ENCODE measurements around the gene UAP1L1. TPM values are rescaled to one million over a fixed set of nuclear protein-coding genes. Genes with fewer than 3 reads are reported as not detected.
A peak's percentile ranks its signal among the peaks of the same experiment; 100 is the strongest.
"Not testable (repeated sequence)": the region's sequence is repeated elsewhere in the genome, so short reads cannot be mapped to it uniquely, and the experiment has no call there.

UAP1L1 gene
- polyA plus RNA-seq, 1 donor: 1.9 TPM

DNA sequence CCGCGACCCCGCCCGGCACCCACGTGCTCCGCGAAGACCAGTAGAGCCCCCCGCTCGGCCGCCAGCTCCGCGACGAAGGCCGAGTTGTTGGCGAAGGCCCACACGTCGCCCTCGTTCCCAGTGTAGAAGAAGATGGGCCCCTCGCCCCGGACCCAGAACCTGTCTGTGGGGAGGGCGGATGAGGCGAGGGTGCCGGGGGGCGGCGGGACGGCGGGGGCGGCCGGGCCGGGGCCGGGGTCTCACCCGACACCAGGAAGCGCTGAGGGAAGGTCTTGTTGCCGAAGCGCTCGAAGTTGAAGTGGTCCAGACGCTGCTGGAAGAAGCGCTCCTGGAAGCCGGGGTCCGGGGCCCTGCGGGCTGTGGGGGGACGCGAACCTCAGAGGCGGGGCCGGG, 36.9 kb downstream of the UAP1L1 start:
- DNase-seq (ENCODE audit: low read depth): no peak

DNA sequence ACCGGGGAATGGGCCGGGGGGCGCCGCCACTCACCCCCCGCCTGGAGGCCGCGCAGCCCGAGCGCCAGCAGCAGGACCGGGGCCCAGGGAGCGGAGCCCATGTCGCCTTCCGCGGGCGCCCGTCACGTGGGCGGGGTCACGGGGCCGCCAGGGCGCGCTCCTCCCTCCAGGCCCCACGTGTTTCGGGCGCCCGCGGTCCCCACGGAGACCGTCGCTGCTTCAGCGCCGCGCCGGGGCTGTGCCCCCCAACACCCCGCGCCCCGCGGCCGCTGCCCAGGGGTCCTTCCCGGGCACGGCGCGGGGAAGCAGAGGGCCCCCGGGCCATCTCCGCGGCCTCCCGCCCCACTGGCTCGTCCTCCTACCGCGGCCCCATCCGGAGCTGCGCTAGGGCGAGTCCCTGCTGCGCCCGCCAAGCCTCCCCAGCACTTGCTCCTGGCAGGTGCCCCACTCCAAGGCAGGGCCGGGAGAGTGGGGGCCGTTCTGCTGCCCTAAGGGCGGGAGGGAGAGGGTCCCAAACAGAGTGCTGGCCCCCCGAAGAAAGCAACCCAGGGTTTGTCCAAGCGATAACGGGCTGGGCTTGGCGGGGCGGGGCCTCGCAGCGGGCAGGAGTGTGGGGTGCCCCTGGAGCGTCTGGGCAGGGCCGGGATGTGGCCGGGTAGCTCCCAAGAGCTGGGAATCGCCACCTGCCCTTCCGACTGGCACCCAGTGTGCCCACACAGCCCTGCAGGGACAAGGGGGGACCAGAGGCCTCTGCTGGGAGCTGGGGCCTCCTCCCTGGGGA, 37.5 kb downstream of the UAP1L1 start, which contains the start of gene DPP7:
DPP7 (minus strand) TSS at position 121 of the 781 bp plus-strand sequence; CDS start at position 101, 20 bp downstream.
- DNase-seq (ENCODE audit: low read depth): no peak

DNA sequence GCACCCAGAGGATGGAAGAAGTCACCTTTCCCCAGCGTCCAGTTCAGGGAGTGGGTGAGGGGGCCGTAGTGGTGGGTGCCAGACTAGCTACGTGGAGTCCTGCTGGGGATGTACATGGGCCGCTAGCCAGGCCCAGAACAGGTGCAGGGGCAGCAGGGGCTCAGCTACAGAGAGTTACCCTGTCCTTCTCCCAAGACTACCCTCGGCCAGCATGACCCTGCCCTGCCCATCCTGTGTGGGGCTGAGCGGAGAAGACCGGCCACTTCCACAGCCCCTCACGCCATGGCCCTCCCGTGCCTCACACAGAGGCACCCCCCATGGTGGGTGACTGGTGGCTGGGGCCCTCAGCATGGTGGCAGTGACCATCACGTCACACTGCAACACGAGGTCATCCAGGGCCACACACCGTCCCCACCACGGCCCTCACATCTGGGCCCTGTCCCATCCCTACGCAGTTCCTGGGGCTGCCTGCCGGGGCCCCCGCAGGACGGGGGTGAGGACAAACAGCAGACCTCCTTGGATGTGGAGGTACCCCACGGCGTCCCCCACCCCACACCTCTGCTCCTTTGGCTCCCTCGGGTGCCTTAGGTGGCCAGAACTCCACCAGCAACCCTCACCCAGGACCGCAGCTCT, 38.2 kb downstream of the UAP1L1 start:
- DNase-seq (ENCODE audit: low read depth): no peak

DNA sequence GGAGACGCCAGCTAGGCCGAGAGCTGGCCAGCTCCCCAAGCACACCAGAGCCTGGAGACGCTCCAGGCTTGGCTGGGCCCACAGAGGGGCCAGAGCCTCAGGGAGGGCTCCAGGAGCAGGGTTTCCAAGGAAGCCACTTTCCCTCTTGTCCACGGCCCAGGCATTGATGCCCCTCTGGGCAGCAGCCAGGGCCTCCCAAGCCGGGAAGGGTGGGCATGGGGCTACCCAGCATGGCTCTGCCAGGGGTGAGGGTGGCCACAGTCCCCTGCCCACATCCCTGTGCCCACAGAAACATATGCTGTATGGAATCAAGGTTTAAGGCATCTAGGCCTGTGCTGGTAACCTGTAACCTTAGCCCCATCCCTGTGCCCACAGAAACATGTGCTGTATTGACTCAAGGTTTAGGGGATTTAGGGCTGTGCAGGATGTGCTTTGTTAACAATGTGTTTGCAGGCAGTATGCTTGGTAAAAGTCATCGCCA, 38.8 kb downstream of the UAP1L1 start:
- no peak for DNase-seq (ENCODE audit: low read depth)

DNA sequence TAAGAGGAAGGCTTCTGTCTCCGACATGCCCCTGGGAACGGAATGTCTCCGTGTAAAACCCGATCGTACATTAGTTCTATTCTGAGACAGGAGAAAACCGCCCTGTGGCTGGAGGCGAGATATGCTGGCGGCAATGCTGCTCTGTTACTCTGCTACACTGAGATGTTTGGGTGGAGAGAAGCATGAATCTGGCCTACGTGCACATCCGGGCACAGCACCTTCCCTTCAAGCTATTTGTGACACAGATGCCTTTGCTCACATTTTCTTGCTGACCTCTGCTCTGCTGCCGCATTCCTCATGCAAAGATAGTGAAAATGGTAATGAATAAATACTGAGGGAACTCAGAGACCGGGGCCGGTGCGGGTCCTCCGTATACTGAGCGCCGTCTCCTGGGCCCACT, 39.4 kb downstream of the UAP1L1 start:
- DNase-seq (ENCODE audit: low read depth): no peak

DNA sequence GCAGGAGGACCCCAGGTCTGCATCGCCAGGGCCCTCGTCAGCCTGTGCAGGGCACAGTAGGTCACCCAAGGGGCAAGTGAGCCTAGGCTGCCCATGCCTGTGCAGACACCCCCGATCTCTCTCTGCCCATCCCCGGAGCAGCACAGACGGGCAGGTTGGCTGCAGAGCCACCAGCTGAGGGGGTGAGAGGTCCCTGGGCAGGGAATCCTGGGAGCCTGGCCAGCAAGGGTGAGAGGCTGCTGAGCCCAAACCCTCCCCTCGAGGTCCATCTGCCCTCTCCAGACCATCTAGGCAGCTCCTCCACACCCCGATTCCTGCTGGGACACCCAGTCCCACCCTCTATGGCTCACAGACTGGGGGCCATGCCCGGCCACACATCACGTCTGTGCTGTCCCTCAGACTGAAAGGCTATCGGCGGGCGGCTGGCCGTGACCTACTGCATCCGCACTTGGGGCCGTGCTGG, 40.0 kb downstream of the UAP1L1 start:
- DNase-seq (ENCODE audit: low read depth): no peak

DNA sequence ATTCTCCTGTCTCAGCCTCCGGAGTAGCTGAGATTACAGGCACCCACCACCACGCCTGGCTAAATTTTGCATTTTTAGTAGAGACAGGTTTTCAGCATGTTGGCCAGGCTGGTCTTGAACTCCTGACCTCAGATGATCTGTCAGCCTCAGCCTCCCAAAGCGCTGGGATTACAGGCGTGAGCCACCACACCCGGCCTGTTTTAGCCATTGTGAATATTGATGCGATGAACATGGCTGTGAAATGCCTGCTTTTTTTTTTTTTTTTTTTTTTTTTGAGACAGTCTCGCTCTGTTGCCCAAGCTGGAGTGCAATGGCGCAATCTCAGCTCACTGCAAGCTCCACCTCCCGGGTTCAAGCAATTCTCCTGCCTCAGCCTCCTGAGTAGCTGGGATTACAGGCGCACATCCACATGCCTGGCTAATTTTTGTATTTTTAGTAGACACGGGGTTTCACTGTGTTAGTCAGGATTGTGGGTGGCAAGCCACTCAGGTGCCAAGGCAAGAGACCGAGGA, 40.8 kb downstream of the UAP1L1 start:
- DNase-seq (ENCODE audit: low read depth): not testable (repeated sequence)

DNA sequence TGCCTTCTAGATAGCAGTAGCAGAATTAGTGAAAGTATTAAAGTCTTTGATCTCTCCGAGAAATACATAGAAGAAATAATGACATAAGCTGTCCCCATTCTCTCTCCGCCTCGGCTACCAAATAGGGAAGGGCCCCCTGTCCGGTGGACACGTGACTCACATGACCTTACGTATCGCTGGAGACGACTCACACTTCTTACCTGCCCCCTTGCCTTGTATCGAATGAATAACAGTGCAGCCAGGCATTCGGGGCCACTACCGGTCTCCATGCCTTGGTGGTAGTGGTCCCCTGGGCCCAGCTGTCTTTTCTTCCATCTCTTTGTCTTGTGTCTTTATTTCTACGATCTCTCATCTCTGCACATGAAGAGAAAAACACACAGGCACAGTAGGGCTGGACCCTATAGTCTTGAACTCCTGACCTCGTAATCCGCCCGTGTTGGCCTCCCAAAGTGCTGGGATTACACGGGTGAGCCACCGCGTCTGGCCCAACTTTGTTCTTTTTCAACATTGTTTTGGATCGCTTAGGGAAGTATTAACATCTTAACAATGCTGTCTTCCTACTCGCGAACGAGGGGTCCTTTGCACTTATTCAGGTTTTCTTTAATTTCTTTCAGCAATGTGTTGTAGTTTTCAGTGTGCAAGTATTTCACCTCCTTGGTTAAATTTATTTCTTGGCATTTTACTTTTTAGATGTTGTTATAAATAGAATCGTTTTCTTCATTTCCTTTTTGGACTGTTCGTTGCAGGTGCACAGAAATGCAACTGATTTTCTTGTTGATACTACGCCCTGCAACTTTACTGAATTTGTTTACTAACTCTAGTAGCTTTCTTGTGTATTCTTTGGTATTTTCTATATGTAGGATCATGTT, 44.8 kb downstream of the UAP1L1 start:
- DNase-seq (ENCODE audit: low read depth): not testable (repeated sequence)

DNA sequence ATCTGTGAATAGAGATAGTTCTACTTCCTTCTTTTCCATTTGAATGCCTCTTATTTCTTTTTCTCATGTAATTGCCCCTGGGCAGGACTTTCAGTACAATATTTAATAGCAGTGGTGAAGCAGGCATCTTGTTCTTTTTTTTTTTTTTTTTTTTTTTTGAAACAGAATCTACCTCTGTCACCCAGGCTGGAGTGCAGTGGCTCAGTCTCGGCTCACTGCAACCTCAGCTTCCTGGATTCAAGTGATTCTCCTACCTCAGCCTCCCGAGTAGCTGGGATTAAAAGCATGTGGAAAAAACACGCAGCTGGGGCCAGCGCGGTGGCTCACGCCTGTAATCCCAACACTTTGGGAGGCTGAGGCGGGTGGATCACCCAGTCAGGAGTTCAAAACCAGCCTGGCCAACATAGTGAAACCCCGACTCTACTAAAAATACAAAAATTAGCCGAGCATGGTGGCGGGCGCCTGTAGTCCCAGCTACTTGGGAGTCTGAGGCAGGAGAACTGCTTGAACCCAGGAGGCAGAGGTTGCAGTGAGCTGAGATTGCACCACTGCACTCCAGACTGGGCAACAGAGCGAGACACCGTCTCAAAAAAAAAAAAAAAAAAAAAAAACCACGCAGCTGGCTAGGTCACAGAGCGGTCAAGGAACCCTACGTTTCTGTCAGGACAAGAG, 45.6 kb downstream of the UAP1L1 start:
- DNase-seq (ENCODE audit: low read depth): not testable (repeated sequence)

DNA sequence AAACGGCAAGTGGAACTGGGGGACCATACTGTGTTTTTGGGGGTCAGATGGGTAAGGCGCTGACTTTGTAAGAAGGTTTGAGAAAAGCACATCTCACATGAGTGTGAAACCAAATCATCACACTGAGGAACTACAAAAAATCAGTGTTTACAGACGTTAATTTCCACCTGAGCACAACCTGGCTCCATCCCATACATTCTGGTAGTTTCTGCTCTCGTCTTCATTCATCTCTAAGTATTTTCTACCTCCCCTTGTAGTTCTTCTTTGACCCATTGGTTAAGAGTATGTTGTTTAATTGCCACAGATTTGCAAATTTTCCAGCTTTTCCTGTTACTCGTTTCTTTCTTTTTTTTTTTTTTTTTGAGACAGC, 46.1 kb downstream of the UAP1L1 start:
- no peak for DNase-seq (ENCODE audit: low read depth)

DNA sequence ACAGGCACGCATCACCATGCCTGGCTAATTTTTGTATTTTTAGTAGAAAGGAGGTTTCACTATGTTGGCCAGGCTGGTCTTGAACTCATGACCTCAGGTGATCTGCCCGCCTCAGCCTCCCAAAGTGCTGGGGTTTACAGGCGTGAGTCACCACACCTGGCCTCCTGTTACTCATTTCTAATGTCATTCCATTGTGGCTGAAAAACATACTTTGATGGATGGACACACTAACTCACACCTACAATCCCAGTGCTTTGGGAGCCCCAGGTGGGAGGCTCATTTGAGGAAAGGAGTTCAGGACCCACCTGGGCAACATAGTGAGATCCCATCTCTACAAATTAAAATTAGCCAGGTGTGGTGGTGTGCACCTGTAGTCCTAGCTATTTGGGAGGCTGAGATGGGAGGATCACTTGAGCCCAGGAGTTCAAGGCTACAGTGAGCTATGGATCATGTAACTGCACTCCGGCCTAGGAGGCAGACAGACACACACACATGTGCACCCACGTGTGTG, 46.7 kb downstream of the UAP1L1 start:
- not testable (repeated sequence) for DNase-seq (ENCODE audit: low read depth)

DNA sequence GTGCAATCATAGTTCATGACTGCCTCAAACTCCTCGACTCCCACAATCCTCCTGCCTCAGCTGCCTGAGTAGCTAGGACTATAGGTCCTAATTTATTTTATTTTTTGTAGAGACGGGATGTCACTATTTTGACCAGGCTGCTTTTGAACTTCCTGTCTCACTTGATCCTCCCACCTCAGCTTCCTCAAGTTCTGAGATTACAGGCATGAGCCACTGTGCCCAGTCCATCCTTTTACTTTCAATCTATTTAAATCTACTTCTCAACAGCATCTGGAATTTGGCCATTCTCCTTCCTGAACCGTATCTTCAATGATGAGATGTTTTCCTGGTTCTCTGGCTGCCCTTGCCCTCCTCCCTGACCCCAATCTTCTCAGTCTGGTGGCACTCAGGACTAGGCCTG, 49.5 kb downstream of the UAP1L1 start:
- no peak for DNase-seq (ENCODE audit: low read depth)

DNA sequence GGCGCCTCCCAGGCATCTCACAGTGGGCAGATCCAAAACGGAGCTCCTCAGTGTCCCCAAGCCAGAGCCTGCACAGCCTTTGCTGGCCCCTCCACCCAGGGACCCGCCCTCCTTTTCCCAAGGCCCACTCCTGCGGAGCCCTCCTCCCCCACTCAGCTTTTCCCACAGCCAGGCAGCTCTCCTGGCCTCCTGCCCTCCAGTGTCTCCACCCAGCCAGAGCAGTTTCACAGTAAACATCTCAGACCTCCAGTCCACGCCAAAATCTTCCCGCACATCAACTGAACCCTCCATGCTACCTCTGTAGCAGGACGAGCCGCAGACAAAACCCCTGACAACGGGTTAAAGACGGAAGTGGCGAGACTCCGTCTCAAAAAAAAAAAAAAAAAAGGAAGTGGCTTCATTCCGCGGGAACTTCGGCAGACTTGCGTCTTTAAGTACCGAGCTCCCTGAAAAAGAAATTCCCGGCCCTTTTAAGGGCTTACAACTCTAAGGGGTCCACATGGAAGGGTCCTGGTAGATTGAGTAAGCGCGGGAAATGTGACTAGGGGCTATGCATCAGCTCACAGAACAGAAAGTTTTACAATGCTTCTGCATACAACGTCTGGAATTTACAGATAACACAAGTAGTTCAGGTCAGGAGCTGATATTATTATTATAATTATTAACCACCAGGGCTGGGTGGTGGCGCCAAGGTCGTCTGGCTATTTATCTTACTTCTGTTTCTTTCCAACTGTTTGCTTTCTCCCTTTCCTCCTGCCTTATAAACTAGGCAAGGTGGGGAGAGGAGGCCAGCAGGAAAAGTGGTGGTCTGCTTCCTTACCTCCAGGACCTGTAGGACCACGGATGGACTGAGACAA, 50.2 kb downstream of the UAP1L1 start:
- no peak for DNase-seq (ENCODE audit: low read depth)

DNA sequence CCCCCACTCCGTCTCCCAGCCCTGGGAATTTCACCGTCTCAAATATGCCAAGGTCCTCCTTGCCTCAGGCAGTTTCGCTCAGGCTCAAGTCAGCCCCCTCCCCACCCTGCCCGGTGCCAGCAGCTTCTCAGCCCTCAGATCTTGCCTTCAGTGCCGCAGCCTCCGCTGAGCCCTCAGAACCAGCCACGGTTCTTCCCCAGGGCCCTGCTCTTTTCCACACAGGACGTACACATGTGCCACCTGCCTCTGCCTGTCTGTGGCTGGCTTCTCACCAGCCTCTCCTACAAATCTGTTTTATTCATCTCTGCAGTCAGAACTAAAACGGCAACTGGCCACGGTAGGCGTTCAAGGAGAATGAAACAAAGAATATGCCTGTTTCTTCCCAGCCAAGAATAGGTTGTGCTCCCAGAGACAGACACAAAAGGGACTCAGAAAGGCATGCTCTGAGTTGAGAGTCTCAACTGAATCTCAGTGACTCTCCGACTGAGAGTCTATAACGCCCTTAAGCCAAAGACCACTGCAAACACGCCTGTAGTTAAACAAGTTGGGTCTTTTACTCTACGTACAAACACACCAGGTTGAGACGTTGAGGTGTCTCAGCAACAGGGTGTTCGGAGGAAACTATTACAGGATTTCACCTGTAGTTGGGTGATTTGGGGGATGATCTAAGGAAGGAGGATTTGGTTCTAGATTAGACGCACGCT, 51.0 kb downstream of the UAP1L1 start:
- no peak for DNase-seq (ENCODE audit: low read depth)

DNA sequence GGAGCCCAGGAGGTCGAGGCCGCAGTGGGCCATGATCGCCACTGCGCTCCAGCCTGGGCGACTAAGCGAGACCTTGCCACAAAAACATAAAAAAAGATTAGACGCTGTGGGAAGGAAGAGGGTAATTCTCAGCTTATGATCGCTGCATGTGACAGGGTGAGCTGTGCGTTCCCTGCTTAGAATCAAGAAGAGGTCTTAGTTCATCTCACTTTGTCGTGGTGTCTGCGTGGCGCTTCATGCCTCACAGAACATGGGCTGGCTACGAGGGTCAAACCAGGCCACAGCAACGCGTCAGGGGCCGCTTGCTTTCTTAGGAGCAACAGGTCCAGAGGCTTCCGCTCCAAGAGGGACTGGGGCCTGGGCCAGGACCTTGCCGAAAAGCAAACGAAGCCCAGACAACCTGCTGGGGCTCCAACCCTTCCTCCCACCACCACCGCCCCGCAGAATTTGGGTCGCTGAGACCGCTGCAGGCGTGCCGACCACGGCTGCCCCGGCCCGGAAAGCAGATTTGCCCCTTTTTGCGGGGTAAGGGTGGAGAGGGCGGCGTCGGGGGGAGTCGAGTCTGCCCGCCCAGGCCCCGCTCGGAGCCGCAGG, 51.6 kb downstream of the UAP1L1 start:
- no peak for DNase-seq (ENCODE audit: low read depth)

DNA sequence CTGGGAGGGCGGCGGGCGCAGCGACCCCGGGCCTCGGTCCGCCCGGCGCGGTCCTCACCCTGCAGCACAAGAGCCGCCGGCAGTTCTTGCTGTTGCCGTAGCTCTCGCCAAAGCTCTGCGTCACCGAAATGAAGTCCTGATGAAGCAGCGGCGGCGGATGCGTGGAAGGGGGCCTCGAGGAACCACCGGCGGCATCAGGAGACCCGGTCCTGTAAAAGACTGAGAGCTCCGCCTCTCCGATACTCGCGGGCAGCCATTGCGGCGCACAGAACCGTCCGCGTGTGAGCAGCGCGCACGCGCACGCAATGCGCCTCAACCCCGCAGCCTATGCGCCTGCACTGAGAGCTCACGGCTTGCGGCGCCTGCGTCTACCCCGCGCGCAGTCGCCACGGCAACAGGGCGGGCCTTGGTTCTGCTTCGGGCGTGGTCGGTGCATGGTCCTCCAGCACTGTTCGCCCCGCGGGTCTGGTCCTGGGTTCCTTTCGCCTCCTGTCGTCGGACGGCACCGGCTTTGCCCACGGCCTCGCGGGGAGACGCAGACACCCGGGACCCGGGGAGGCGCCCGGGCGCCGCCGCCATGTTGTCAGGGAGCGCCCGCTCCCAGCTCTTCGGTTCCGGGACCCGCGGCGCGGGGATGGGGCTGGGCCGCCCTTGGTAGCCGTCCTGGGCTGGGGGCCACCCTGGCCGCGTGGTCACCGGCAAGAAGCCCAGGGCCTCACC, 52.3 kb downstream of the UAP1L1 start:
- peak; percentile 61 for DNase-seq (ENCODE audit: low read depth)

DNA sequence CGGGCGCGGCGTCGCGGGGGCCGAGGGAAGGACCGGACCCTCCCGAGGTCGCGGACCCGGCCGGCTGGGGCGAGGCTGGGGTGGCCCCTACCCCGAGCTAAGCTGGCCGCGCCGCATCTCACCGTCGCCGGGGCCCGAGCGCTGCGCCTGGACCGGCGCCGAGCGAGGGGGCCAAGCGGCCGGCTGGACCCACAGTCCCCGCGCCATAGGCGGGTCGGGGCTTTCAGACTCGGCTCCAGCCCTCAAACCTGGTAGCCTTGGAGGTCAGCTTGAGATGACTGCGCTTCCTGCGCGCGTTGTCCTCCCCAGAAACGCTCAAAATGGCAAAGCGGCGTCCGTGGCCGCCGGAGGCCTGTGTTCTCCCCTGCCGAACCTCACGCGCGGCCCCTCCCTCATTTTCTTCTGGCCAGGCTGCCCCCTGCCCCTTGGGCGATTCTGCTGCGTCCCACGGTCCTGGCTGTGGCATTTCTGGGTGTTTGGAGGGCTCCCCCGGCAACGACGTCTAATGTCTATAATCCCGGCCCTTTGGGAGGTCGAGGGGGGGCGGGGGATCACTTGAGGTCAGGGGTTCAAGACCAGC, 52.9 kb downstream of the UAP1L1 start:
- DNase-seq (ENCODE audit: low read depth): no peak
